Stimulated activated naive B cell treated with anti-CD40 and anti-IgM and Interleukin-4, amounts not matched to agents 10 μg/mL and 1 μg/mL and 100 μg/mL, for 72 hours (primary cell): ENCODE measurements around the gene TMEM114.

Experiments
- ATAC-seq, 2 donors: fragments of 150-1000 bp; cut with Tn5 transposase; replicated peaks; 2 replicates each; pipeline ENCODE4 v1.10.0; 2021; ENCODE audit warnings: moderate library complexity in 1 of 2
- DNase-seq: peaks from one replicate; pipeline ENCODE4 v3.0.0; 2021
- H3K27ac Mint-ChIP-seq: one replicate; pipeline ENCODE4 v1.8.0; 2022; ENCODE audit warnings: mild to moderate bottlenecking, mixed read lengths
- H3K27me3 Mint-ChIP-seq, 2 donors: one replicate each; pipeline ENCODE4 v1.8.0; 2022; ENCODE audit warnings: mixed read lengths in 2 of 2
- H3K36me3 Mint-ChIP-seq, 2 donors: one replicate each; pipeline ENCODE4 v1.8.0; 2022; ENCODE audit warnings: mixed read lengths in 2 of 2, mild to moderate bottlenecking in 1 of 2
- H3K4me1 Mint-ChIP-seq, 2 donors: one replicate each; pipeline ENCODE4 v1.8.0; 2022; ENCODE audit warnings: mixed read lengths in 2 of 2, mild to moderate bottlenecking in 1 of 2
- H3K4me3 Mint-ChIP-seq, 2 donors: one replicate each; pipeline ENCODE4 v1.8.0; 2022; ENCODE audit warnings: mild to moderate bottlenecking in 2 of 2, mixed read lengths in 2 of 2, moderate library complexity in 1 of 2
- H3K9me3 Mint-ChIP-seq, 2 donors: one replicate each; pipeline ENCODE4 v1.8.0; 2022; ENCODE audit warnings: mixed read lengths in 2 of 2, mild to moderate bottlenecking in 1 of 2

The TMEM114 gene

DNA sequence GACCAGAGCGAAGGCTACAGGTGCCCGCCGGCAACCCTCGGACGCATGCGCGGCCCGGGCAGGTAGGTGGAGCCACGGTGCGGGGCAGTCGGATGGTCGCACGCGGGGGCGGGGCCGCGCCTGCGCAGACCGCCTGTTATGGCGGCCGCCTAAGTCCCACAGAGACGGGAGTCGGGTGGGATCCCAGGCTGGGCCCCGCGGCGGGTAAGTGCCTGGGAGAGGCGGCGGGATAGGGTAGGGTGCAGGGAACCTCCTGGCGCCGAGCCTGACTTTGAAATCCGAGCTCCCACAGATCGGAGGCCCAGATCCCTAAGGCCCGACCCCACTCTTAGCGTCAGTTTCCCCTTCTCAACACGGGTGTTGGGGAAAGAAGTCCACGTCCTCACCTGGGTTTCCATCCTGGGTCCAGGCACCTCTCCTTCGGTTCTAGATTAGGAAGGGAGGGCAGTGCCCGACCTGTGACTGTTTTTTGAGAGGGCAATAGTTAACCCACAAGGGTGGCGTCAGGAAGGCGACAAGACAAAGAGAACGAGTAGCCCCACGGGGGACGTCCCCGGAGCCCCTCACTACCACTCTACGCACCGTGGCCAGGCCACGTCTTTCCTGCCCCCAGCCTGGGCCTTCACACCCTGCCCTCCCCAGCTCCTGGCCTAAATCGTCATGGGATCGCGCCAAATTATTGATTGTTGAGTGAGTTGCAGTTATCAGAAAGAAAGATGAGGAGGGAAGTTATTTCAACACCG lies 31.4 kb upstream of the TMEM114 start, which contains the start of gene METTL22:
Gene METTL22 (plus strand): TSS at position 127 of the 743 bp plus-strand sequence. CDS start 3,968 bp downstream, outside the sequence.
- H3K9me3 Mint-ChIP-seq: no peaks in the 10 kb centered on the region
- H3K36me3 Mint-ChIP-seq: peaks cover 12 to 17% of the 10 kb centered on the region in 2 donors
- H3K27ac Mint-ChIP-seq: peak within 1 kb of the TSS; percentile 96
- peaks cover 7 to 41% of the 10 kb centered on the region in 2 donors for H3K4me1 Mint-ChIP-seq
- H3K27me3 Mint-ChIP-seq: peaks cover 3 to 4% of the 10 kb centered on the region in 2 donors
- DNase-seq (peak; percentile 87), ATAC-seq (peak; percentile 94 to 96)
- H3K4me3 Mint-ChIP-seq: peak within 1 kb of the TSS; percentile 94 to 99

DNA sequence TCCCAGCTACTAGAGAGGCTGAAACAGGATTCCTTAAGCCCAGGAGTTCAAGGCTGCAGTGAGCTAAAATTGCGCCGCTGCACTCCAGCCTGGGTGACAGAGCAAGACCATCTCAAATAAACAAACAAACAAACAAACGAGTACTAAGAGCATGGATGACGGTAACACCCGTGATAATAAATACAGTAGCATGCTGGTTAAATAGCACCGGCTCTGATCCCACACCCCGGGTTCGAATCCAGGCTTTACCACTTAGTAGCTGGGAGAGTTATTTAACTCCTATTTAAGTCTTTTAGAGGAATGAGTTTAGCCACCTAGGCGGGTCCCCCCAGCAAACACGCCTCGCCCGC lies 30.9 kb upstream of the TMEM114 start:
- ATAC-seq: peak; percentile 33

DNA sequence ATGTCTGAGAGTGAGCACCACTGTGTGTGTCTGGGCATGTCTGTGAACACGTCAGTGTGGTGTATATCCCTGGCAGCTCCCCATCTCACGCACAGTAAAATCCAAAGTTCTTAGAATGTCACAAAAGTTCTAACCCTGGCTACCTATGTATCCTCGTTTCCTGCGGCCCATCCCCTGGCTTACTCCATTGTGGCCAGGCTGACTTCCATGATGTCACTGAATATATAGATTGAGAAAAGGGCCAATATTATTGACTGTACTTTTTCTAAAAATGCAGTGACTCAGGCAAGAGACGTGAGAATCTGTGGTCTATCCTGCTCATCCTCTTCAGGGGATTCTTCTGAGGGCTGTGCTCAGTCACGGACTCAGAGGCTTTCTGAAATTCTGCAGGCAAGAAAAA lies 30.2 kb upstream of the TMEM114 start:
- peaks cover 10 to 11% of the 10 kb centered on the region in 2 donors for H3K27me3 Mint-ChIP-seq

More for the DNA sequence above, 30.9 kb upstream of the TMEM114 start:
- DNase-seq: no peak
- Mint-ChIP-seq H3K36me3 (peaks cover 8 to 17% of the 10 kb centered on the region in 2 donors), H3K27ac (peak overlapping the region; percentile 96), H3K4me1 (peaks cover 7 to 40% of the 10 kb centered on the region in 2 donors), H3K27me3 (peaks cover 8% of the 10 kb centered on the region in 2 donors), H3K9me3 (no peaks in the 10 kb centered on the region), H3K4me3 (peak overlapping the region; percentile 94 to 99)

DNA sequence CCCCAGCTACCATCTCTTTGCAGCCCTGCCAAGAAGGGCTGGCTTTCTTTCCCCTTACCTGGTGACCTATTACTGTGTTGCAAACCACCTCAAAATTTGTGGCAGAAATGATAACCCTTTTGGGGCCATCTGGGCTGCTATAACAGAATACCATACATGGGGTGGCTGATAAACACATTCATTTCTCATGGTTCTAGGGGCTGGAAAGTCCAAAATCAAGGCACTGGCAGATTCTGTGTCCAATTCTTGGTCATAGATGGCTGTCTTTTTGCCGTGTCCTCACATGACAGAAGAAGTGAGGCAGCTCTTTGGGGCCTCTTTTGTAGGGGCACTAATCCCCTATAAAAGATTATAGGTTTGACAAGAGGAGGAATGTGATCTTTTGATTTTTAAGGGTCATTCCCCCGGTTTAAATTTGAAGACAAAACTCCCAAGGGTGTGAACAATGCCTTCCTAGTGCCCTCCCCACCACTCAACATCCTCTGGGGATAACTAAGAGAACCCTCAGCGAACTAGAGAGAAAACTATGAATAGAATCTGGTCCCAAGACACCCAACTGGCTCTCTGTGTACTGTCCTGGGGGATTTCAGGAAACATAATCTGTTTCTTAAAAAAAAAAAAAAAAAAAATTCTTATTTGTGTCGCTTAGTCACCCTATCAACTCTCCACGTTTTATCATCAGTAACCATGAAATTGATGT lies 29.5 kb upstream of the TMEM114 start:
- no peak for DNase-seq
- ATAC-seq: no peak
- Mint-ChIP-seq H3K9me3 (no peaks in the 10 kb centered on the region), H3K36me3 (peaks cover 3 to 7% of the 10 kb centered on the region in 2 donors), H3K27me3 (peaks cover 12% of the 10 kb centered on the region in 2 donors), H3K4me3 (no peak overlapping the region), H3K27ac (no peak overlapping the region), H3K4me1 (peaks cover 7 to 37% of the 10 kb centered on the region in 2 donors)

More for the DNA sequence above, 30.2 kb upstream of the TMEM114 start:
- H3K36me3 Mint-ChIP-seq: peaks cover 3 to 10% of the 10 kb centered on the region in 2 donors
- H3K27ac Mint-ChIP-seq: no peak overlapping the region
- DNase-seq: no peak
- ATAC-seq: no peak
- H3K4me1 Mint-ChIP-seq: peaks cover 7 to 40% of the 10 kb centered on the region in 2 donors
- peak overlapping the region; percentile 94 to 99 for H3K4me3 Mint-ChIP-seq
- H3K9me3 Mint-ChIP-seq: no peaks in the 10 kb centered on the region

DNA sequence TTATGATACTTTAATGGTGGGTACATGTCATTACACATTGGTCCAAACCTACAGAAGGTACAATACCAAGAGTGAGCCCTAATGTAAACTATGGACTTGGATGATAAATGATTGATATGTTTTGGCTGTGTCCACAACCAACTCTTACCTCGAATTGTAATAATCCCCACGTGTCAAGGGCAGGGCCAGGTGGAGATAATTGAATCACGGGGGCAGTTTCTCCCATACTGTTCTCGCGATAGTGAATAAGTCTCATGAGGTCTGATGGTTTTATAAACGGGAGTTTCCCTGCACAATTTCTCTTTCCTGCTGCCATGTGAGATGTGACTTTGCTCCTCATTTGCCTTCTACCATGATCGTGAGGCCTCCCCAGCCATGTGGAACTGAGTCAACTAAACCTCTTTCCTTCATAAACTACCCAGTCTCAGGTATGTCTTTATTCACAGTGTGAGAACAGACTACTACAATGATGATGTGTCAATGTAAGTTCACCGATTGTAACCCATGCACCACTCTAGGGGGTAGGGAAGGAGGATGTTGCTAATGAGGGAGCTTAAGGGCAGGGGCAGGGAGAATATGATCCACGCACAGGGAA lies 24.2 kb upstream of the TMEM114 start:
- H3K27me3 Mint-ChIP-seq: peaks cover 35 to 37% of the 10 kb centered on the region in 2 donors
- ATAC-seq (no peak), DNase-seq (no peak)
- H3K4me3 Mint-ChIP-seq: no peak overlapping the region
- H3K36me3 Mint-ChIP-seq: no peaks in the 10 kb centered on the region
- no peaks in the 10 kb centered on the region for H3K9me3 Mint-ChIP-seq
- no peak overlapping the region for H3K27ac Mint-ChIP-seq
- peaks cover 3 to 10% of the 10 kb centered on the region in 2 donors for H3K4me1 Mint-ChIP-seq

DNA sequence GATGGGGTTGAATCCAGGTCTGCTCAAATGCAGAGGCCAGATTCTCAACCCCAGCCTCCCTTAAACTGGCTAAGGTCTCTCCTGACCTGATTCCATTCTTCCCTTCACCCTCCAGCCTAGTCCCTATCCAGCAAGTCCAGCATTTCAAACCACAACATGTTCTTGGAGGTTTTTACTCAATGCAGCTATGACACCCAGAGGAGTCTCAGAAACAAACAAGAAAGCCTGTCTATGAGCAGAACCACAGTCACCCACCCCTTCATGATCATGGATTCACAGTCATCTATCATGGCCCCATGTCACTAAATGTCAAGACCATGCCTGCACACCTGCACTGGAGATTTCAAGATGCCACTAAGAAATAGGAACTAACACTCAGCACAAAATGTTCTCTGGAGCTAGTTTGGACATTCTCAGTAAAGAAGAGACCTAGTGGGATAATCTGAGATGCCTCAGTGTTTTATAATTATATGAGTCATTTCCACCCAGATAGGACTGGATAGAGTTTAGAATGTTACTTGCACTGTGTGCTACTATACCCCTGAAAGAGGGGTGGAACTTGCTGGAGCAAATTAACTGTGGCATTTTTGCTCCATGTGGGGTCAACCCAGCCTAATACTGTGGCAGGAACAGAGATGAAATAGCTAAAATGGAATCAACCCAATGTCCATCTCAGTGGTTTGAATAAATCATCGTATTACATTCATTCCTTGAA lies 21.7 kb upstream of the TMEM114 start:
- H3K27ac Mint-ChIP-seq: no peak overlapping the region
- H3K27me3 Mint-ChIP-seq: peaks cover 43 to 55% of the 10 kb centered on the region in 2 donors
- H3K9me3 Mint-ChIP-seq: no peaks in the 10 kb centered on the region
- no peak overlapping the region for H3K4me3 Mint-ChIP-seq
- no peak for DNase-seq
- H3K36me3 Mint-ChIP-seq: no peaks in the 10 kb centered on the region
- no peaks in the 10 kb centered on the region for H3K4me1 Mint-ChIP-seq
- ATAC-seq: no peak

DNA sequence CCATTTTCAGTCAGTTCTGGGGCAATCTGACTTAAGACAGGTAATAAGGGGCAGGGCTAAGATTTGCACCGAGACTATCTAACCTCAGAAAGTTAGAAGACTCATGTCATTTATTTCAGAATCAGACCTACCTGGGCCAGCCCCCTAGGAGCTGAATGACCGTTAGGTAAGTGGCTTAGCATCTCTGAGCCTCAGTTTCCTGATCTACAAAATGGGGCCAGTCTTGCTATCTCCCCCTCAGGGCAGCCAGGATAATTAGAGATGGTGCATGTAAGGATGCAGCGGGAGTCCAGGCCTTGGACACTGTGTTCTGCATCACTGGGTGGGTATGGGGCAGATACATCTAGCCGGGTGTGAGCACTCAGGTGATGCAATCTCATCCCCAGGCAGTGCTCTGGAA lies 20.8 kb upstream of the TMEM114 start:
- Mint-ChIP-seq H3K4me3 (no peak overlapping the region), H3K36me3 (no peaks in the 10 kb centered on the region), H3K9me3 (no peaks in the 10 kb centered on the region), H3K27me3 (peaks cover 44 to 53% of the 10 kb centered on the region in 2 donors), H3K27ac (no peak overlapping the region), H3K4me1 (no peaks in the 10 kb centered on the region)
- ATAC-seq (no peak), DNase-seq (no peak)

DNA sequence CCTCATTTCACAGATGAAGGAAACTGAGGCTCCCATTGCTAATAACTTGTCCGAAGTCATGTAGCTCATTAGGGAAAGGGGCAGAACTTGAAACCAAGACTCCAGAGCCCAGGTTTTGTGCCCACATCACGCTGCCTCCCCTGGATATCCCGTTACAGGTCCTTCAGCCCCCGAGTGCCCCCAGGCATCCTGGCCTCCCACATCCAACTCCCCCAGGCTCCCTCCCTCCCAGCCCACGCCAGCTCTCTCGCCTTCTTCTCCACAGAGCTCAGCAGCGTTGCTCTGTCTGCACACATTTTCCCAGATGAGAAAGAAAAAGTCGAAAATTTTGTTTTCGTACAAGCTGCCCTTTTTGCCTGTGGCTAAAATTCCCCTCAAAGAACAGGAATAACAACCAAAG lies 16.9 kb upstream of the TMEM114 start:
- no peak for ATAC-seq
- peaks cover 35 to 46% of the 10 kb centered on the region in 2 donors for H3K27me3 Mint-ChIP-seq
- H3K9me3 Mint-ChIP-seq: no peaks in the 10 kb centered on the region

DNA sequence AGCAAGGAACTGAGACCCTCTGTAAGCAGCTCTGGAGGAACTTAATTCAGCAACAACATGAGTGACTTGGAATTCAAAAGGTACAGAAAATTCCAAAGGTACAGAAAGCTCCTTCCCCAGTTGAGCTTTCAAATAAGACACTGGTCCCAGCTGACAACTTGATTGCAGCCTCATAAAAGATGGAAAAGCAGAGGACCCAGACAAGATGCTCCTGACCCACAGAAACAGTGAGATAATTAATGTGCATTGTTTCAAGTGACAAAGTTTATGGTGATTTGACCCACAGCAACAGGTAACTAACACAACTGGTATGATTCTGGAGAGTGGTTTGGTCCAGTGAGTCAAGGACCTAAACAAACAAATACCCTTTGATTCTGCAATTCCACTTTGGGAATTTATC lies 15.2 kb upstream of the TMEM114 start:
- H3K9me3 Mint-ChIP-seq: peaks cover 0 to 3% of the 10 kb centered on the region in 2 donors
- peaks cover 28 to 54% of the 10 kb centered on the region in 2 donors for H3K27me3 Mint-ChIP-seq
- H3K27ac Mint-ChIP-seq: no peak overlapping the region
- H3K4me3 Mint-ChIP-seq: no peak overlapping the region
- no peak for ATAC-seq
- H3K4me1 Mint-ChIP-seq: no peaks in the 10 kb centered on the region
- DNase-seq: no peak
- H3K36me3 Mint-ChIP-seq: peaks cover 0 to 2% of the 10 kb centered on the region in 2 donors

More for the DNA sequence above, 16.9 kb upstream of the TMEM114 start:
- H3K4me1 Mint-ChIP-seq: no peaks in the 10 kb centered on the region
- no peak for DNase-seq
- no peak overlapping the region for H3K4me3 Mint-ChIP-seq
- no peak overlapping the region for H3K27ac Mint-ChIP-seq
- H3K36me3 Mint-ChIP-seq: no peaks in the 10 kb centered on the region

DNA sequence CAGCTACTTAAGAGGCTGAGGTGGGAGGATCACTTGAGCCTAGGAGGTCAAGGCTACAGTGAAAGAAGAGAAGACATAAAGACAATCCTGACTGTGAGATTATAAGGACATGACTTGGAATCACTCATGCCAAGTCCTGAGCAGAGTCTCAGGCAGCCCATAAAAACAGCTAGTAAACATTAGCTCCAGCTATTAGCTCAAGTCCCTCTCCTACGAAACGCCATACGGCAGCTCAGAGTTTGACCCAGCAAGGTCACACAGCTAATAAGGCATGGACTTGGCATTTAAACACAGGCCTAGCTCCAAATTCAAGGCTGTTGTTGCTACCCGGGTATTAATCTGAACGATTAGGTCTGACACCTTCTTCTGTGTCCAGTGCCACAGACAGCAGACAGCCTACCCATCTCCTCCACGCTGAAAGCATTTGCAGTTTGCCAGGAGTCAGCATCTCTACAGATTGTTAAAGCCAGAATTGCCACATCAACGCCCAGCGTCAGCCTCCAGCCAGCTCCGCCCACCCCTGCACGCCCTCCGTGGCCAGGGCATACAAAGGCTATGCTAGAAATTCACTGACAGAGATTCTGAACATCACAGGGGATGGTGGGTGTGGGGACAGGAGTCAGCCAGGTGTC lies 9.9 kb upstream of the TMEM114 start:
- DNase-seq: no peak
- H3K4me3 Mint-ChIP-seq: no peak overlapping the region
- H3K27me3 Mint-ChIP-seq: peaks cover 11 to 24% of the 10 kb centered on the region in 2 donors
- no peak overlapping the region for H3K27ac Mint-ChIP-seq
- peaks cover 8% of the 10 kb centered on the region in 2 donors for H3K9me3 Mint-ChIP-seq
- H3K4me1 Mint-ChIP-seq: no peaks in the 10 kb centered on the region
- ATAC-seq: no peak
- H3K36me3 Mint-ChIP-seq: peaks cover 0 to 2% of the 10 kb centered on the region in 2 donors

DNA sequence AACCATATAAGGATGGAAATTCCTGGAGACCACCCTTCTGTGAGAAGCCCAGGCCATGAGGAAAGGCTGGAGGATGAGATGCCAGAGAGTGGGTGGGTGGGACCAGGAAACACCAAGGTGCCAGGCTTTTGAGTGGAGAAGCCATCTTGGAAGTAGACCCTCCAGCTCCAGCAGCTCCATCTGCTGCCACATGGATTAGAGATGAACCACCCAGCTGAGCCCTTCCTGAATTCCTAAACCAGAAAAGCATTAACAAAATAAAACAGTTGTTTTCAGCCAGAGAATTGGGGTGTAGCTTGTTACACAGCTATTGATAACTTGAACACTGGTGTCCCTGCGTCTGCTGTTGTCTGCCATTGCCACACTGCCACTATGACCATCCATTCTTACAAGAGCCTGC lies 6.3 kb upstream of the TMEM114 start:
- Mint-ChIP-seq H3K27ac (no peak overlapping the region), H3K9me3 (peaks cover 5 to 8% of the 10 kb centered on the region in 2 donors), H3K27me3 (peaks cover 6 to 20% of the 10 kb centered on the region in 2 donors), H3K4me1 (no peaks in the 10 kb centered on the region), H3K36me3 (no peaks in the 10 kb centered on the region), H3K4me3 (no peak overlapping the region)
- DNase-seq (no peak), ATAC-seq (no peak)

DNA sequence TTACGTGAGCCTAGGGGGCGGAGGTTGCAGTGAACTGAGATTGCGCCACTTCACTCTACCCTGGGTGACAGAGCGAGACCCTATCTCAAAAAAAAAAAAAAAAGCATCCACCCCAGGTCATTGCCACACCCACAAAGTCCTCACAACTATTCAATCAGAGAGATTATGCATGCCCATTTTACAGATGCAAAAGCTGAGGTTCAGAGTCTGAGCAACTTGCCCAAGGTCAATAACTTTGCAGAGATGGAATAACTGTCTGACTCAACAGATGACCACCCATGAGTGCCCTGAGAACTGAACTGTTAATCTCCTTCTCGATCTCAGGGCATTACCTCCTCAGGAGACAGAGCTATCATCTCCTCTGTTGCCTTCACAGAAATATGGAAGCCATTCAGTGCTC lies 5.5 kb upstream of the TMEM114 start:
- ATAC-seq (no peak), DNase-seq (no peak)
- Mint-ChIP-seq H3K27me3 (peaks cover 5 to 12% of the 10 kb centered on the region in 2 donors), H3K9me3 (peaks cover 5 to 8% of the 10 kb centered on the region in 2 donors), H3K4me3 (no peak overlapping the region), H3K4me1 (no peaks in the 10 kb centered on the region), H3K27ac (no peak overlapping the region), H3K36me3 (no peaks in the 10 kb centered on the region)

DNA sequence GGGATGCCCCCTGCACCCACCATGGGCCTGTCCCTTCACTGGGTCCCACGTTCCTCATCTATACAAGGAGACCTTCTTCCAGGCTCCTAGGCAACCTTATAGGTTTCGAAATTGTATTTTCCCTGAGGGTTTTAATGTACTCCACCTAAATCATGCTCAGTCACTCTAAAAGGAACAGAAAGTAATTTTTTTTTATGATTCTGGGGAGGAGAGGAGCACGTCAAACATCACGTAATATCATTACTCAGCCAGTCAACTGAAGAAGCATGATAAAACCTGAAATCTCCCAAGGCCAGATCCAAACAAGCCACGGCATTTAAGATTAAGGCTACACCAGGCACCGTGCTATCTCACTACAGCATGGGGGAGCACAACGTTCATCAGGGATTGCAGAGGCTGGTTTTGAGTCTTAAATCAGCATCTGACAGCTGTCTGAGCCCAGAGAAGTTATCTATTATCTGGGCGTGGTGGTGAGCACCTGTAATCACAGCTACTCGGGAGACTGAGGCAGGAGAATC lies 3.9 kb upstream of the TMEM114 start:
- H3K27ac Mint-ChIP-seq: peak overlapping the region; percentile 6
- H3K4me3 Mint-ChIP-seq: no peak overlapping the region
- peaks cover 6% of the 10 kb centered on the region in 2 donors for H3K27me3 Mint-ChIP-seq
- DNase-seq (no peak), ATAC-seq (peak; percentile 54 to 84)
- no peaks in the 10 kb centered on the region for H3K36me3 Mint-ChIP-seq
- H3K9me3 Mint-ChIP-seq: peaks cover 5 to 8% of the 10 kb centered on the region in 2 donors
- peaks cover 3 to 4% of the 10 kb centered on the region in 2 donors for H3K4me1 Mint-ChIP-seq
